GM12873 (cell line): Measurements from ENCODE around the gene INSRR.

ENCODE experiments used
- TF ChIP-seq, protein P1 (sequence below): IDR thresholded peaks from 2 replicates; pipeline ENCODE4 v1.5.1; 2012; ENCODE audit warnings: low read depth, mild to moderate bottlenecking, moderate library complexity, low read length, control low read depth; ENCODE audit not compliant: insufficient read depth; ENCODE audit errors: missing control alignments

INSRR gene

DNA sequence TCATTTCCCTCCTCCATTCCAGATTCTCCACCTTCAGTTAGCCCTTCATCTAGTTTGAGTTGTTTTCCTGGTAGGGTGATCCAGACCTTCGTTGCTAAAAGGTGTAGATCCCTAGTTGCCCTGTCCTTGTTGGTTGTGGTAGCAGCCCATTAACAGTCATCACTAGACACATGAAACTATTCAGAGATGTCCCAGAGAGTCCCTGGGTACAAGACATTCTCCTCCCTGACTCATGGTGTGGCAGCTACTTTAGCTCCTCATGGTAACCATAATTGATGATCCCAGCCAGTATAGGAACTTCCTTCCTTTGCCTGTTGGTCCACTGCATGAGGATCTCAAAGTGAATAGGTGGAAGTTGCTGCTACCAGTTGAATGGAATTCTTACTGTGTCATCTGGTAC lies 36.2 kb downstream of the INSRR start:
- TF ChIP-seq, protein P1, sequence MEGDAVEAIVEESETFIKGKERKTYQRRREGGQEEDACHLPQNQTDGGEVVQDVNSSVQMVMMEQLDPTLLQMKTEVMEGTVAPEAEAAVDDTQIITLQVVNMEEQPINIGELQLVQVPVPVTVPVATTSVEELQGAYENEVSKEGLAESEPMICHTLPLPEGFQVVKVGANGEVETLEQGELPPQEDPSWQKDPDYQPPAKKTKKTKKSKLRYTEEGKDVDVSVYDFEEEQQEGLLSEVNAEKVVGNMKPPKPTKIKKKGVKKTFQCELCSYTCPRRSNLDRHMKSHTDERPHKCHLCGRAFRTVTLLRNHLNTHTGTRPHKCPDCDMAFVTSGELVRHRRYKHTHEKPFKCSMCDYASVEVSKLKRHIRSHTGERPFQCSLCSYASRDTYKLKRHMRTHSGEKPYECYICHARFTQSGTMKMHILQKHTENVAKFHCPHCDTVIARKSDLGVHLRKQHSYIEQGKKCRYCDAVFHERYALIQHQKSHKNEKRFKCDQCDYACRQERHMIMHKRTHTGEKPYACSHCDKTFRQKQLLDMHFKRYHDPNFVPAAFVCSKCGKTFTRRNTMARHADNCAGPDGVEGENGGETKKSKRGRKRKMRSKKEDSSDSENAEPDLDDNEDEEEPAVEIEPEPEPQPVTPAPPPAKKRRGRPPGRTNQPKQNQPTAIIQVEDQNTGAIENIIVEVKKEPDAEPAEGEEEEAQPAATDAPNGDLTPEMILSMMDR = no peak

DNA sequence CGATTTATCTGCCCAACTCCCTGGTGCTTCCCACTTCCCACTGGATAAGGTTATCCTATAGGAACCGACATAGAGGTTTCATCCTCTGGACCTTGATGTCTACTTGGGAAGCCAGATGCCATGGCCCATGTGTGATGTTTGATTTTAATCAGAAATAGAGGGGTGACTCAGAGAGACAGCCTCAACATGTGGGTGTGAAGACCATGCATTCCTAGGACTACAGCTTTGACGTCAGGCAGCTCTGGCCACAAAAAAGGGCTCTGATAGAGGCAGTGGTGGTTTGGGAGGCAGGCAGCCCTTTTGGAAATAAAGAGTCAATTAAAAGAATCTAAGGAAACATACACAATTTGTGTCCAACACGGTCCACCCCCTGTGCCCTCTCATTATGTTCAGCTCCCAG lies 37.1 kb downstream of the INSRR start:
- TF ChIP-seq, protein P1 = no peak

DNA sequence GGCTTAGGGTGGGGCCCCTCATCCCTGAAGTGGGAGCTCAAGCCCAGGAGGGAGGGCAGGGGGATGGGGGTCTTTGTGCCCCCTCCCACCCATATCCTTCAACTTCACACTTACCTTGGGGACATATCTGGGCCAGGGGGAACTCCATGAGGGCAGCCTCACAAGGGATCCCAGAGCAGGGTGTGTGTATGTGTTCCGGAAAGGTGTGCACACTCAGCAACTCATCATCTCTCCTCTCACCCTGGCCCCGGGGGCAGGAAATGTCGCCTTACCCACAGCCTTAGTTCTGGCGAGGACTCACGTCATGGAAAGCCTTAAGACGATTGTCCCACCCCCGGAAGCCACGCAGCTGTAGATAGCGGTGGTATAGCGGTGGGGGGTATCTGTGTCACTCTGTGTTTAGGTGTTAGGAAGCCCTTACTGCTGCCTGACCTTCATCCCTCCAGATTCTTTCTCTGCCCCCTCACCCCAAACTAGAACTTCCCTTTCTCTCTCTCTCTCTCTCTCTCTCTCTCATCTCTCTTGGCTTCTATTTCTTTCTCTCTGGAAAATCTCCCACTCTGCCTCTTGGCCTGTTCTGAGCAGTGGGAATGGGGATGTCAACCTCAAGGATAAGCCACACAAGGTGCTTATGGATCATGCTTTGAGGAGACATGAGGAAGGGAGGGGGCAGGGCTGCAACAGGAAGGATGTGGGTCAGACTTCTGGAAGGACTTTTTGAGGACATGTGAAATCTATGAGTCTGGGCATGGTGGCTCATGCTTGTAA lies 42.2 kb downstream of the INSRR start, which contains the start of gene SH2D2A:
SH2D2A (minus strand) TSS at position 288 of the 768 bp plus-strand sequence; CDS start at position 148, 140 bp downstream.
- TF ChIP-seq, protein P1 = no peak

DNA sequence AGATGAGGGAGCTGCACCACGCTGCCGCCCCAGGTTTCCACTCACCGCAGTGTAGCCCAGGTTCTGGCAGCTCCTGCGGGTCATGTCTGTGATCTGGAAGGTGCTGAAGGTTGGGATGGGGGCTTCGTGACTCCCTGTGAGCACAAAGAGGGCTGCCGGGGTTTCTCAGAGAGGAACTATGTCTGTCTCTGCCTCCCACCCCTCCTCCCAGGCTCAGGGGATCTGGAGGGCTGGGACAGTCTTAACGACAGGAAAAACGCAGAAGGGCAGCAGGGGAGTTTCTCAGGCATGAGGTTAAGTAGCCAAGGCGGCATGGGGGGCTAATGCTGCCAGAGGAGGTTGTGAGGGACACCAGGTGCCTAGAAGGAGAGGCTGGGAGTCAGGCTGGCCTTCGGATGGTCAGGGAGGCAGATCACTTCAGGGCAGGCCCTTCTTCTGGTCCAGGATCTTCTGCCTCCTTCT lies 42.9 kb downstream of the INSRR start:
- TF ChIP-seq, protein P1 = no peak

DNA sequence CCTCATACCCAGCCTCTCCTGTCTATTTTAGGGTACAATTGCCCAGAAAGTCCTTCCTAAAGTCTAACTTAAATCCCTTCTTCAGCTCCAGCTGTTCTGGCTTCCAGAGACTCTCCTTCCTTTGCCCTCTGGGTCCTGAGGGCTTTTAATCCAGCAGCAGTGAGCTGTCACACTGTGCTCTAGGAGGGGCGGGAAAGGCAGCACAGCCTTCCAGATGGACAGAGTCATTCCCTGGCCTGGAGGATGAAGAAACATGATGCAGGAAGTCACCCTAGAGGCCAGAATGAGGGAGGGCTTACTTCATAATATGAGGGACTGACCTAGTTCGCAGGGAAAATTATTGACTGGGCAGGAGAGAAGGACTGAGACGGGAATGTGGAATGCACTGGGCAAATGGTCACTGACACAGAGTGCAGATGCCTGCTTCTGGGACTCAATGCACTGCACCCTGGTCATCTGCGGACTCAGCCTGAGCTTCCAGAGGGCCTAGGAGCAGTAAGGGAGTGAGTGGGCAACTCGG lies 43.5 kb downstream of the INSRR start:
- TF ChIP-seq, protein P1 = no peak

DNA sequence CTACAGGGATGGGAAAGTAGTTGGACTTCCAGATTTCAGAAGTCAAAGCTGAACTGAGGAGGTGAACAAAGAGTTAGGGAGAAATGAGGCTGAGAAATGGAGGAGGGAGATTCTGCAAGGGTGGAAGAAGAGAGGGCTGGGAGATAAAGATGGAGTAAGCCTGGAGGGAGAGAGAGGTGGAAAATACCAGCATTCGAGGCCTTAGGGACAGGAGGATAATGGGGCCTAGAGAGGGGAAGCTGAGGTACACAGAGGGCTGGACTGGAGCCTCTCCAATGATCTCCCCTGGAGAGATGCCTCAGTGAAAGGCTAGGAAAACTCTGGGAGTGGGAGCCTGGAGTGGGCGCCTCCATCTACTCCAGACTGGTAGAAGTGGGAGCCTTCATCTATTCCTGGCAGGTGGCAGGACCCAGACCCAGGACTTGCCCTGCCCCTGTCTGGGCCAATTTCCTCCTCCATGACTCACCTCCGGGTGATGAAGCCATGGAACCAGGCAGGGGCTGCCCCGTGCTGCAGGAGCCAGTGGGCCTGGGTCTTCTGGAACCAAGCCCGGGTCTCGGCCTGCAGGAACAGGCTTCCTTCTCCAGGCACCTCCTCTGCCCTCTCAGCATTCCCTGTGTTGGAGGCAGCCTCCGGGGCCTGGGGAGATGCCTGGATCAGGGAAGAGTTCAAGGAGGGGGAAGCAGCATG lies 44.2 kb downstream of the INSRR start:
- TF ChIP-seq, protein P1 = no peak
